ACC112 (cell line): ENCODE results near the gene SLC6A19.

ENCODE experiments used
- H2AFZ ChIP-seq: fragments of 200-600 bp; sonication (generic); one replicate; pipeline ENCODE4 v1.6.0; 2017; ENCODE audit warnings: antibody characterized with exemption, low read length; ENCODE audit not compliant: unreplicated experiment
- H3K27ac ChIP-seq: fragments of 200-600 bp; sonication (generic); 2 replicates; pipeline ENCODE4 v1.5.1; 2014; ENCODE audit warnings: low read depth, mild to moderate bottlenecking, antibody characterized with exemption, low read length, moderate library complexity
- H3K27me3 ChIP-seq: fragments of 200-600 bp; sonication (generic); 2 replicates; pipeline ENCODE4 v1.6.1; 2014; ENCODE audit warnings: mild to moderate bottlenecking, antibody characterized with exemption, low read length, moderate library complexity, mixed read lengths; ENCODE audit not compliant: insufficient read depth
- H3K36me3 ChIP-seq: fragments of 200-600 bp; sonication (generic); 2 replicates; pipeline ENCODE4 v1.6.1; 2016; ENCODE audit warnings: mild to moderate bottlenecking, antibody characterized with exemption, low read length, moderate library complexity, mixed read lengths; ENCODE audit not compliant: insufficient read depth
- H3K4me1 ChIP-seq: fragments of 200-600 bp; sonication (generic); one replicate; pipeline ENCODE4 v1.6.1; 2016; ENCODE audit warnings: low read length, mixed read lengths; ENCODE audit not compliant: insufficient read depth, unreplicated experiment, control insufficient read depth
- H3K4me3 ChIP-seq: fragments of 200-600 bp; sonication (generic); 2 replicates; pipeline ENCODE4 v1.5.1; 2014; ENCODE audit warnings: mild to moderate bottlenecking, low read depth, low read length
- H3K79me2 ChIP-seq: fragments of 200-600 bp; sonication (generic); one replicate; pipeline ENCODE4 v1.6.0; 2016; ENCODE audit warnings: low read length; ENCODE audit not compliant: control insufficient read depth, unreplicated experiment, insufficient read depth

SLC6A19 gene

GRCh38 chr5:1268056-1268455, 66.7 kb downstream of the SLC6A19 start:
- H3K4me3 ChIP-seq, result no peak overlapping the region
- H3K36me3 ChIP-seq, result no peaks in the 10 kb centered on the region
- H2AFZ ChIP-seq, result no peak overlapping the region
- no peaks in the 10 kb centered on the region for H3K4me1 ChIP-seq
- no peaks in the 10 kb centered on the region for H3K79me2 ChIP-seq
- no peaks in the 10 kb centered on the region for H3K27me3 ChIP-seq
- H3K27ac ChIP-seq, result no peak overlapping the region

DNA sequence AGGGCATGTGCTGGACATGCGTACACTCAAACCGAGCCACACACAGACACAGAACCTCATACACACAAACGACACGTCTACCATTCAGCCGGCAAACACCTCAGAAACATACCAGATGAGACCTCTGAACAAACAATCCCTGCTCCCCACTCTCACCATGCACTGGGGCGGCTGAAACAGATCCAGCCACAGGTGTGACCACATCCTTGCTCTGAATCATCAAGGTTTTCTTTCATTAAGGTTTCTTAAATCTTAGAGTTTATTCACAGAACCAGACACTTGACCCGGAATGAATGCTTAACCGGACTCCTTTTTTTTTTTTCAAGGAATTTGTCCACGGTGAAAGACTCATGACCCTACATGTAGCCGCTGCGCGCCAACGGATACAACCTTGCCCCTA, 67.3 kb downstream of the SLC6A19 start:
- H3K27ac ChIP-seq, result no peak overlapping the region
- no peaks in the 10 kb centered on the region for H3K4me1 ChIP-seq
- H3K79me2 ChIP-seq, result no peaks in the 10 kb centered on the region
- H3K27me3 ChIP-seq, result no peaks in the 10 kb centered on the region
- H2AFZ ChIP-seq, result no peak overlapping the region
- H3K4me3 ChIP-seq, result no peak overlapping the region
- no peaks in the 10 kb centered on the region for H3K36me3 ChIP-seq

- H2AFZ ChIP-seq, result no peak overlapping the region
- H3K79me2 ChIP-seq, result no peaks in the 10 kb centered on the region
- no peak overlapping the region for H3K27ac ChIP-seq
- H3K27me3 ChIP-seq, result no peaks in the 10 kb centered on the region
- no peaks in the 10 kb centered on the region for H3K4me1 ChIP-seq
- H3K36me3 ChIP-seq, result no peaks in the 10 kb centered on the region
- H3K4me3 ChIP-seq, result no peak overlapping the region
These were observed 69.0 kb downstream of the SLC6A19 start for GRCh38 chr5:1270426-1270825.

DNA sequence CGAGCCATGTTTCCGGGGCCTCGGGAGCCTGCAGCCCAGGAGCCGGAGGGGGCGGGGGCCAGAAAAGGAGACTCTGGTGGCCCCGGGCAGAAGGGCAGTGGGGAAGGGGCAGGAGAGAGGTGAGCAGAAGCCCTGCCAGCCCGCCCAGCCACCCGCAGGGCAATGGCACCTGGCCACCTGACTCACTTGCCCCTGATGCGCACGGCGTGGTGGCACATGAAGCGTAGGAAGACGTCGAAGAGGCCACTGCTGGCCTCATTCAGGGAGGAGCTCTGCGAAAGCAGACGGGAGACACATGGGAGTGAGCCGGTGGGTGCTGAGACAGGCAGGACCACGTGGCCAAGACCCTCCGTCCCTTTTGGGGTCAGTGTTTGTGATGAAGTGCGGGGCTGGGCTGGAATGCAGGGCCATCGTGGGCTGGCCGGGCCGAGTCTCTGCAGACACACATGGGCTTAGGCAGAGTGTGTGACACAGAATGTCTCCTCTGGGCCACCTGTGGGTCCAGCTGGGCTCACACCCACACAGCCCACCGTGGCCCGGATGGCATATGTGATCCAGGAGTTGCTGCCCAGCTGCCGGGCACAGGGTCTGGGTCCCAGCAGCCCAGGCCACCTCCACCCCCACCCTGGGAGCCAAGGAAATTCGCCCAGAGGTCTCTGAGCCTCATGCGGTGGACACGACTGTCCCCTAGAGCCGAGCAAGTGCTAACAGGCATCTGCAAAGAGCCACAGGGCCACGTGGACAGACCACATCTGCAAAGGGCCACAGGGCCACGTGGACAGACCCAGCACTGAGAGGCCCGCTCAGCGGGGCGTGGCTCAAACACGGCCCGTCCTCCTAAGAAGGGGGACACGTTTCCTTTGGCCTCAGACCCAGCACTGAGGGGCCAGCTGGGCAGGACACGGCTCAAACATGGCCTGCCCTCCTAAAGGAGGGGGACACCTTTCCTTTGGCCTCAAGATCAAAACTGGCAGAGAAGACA, 69.8 kb downstream of the SLC6A19 start:
- Histone ChIP-seq H3K36me3 (no peaks in the 10 kb centered on the region), H3K4me3 (no peak overlapping the region), H3K27ac (no peak overlapping the region), H2AFZ (no peak overlapping the region), H3K79me2 (no peaks in the 10 kb centered on the region), H3K4me1 (no peaks in the 10 kb centered on the region), H3K27me3 (no peaks in the 10 kb centered on the region)

- H2AFZ ChIP-seq, result no peak overlapping the region
- no peak overlapping the region for H3K27ac ChIP-seq
- no peaks in the 10 kb centered on the region for H3K79me2 ChIP-seq
- H3K36me3 ChIP-seq, result no peaks in the 10 kb centered on the region
- no peak overlapping the region for H3K4me3 ChIP-seq
- no peaks in the 10 kb centered on the region for H3K4me1 ChIP-seq
- no peaks in the 10 kb centered on the region for H3K27me3 ChIP-seq
These were observed 70.8 kb downstream of the SLC6A19 start for GRCh38 chr5:1272201-1272600.

DNA sequence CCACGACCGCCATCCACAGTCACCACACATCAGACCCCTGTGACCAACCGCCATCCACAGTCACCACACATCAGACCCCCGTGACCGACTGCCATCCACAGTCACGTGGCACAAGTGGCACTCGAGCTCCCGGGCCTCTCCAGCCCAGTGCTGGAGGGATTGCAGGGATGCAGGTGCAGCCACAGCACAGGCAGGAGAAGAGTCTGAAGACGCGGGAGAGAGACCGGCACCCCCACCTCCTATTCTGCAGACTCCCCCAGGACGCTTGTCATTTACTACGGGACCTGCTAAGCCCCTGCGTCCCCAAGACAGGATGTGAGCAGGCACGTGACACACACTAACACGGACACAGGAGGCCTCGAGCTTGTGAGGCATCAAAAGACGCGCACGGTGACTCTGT, 72.3 kb downstream of the SLC6A19 start:
- Histone ChIP-seq H3K36me3 (no peaks in the 10 kb centered on the region), H2AFZ (no peak overlapping the region), H3K79me2 (no peaks in the 10 kb centered on the region), H3K4me1 (no peaks in the 10 kb centered on the region), H3K4me3 (no peak overlapping the region), H3K27me3 (no peaks in the 10 kb centered on the region), H3K27ac (no peak overlapping the region)

DNA sequence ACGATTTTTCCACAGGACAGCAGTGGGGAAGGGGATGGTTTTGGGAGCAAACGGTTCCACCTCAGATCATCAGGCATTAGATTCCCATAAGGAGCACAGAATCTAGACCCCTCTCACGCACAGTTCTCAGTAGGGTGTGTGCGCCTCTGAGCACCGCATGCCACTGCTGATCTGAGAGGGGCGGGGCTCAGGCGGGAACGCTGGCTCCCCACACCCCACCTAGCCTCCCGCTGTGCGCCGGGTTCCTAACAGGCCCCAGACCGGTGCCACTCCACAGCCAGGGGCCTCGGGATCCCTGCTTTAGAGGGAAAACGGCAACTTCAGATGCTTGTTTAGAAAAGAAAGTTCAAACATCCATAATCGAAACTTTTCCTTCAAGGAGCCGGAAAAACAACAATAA, 73.1 kb downstream of the SLC6A19 start:
- Histone ChIP-seq H3K27ac (no peak overlapping the region), H2AFZ (no peak overlapping the region), H3K79me2 (no peaks in the 10 kb centered on the region), H3K36me3 (no peaks in the 10 kb centered on the region), H3K27me3 (no peaks in the 10 kb centered on the region), H3K4me1 (no peaks in the 10 kb centered on the region), H3K4me3 (no peak overlapping the region)
